K562 (cell line): Measurements from ENCODE around the gene NOTCH3. TPM values are rescaled to one million over a fixed set of nuclear protein-coding genes. Genes with fewer than 3 reads are reported as not detected.
A peak's percentile ranks its signal among the peaks of the same experiment; 100 is the strongest.

Experiments used
- CLOCK ChIP-seq: fragments of 250-450 bp; sonication (Bioruptor Pico); IDR thresholded peaks from 2 replicates; pipeline ENCODE4 v1.4.0; 2020; ENCODE audit warnings: mild to moderate bottlenecking, moderate library complexity, borderline replicate concordance
- CTCFL ChIP-seq: IDR thresholded peaks from 2 replicates; pipeline ENCODE4 v1.6.1; 2011; ENCODE audit warnings: borderline replicate concordance, low read depth, mild to moderate bottlenecking, moderate library complexity, low read length; ENCODE audit not compliant: insufficient read depth, poor library complexity, severe bottlenecking
- ETS1 ChIP-seq: conservative IDR thresholded peaks from 2 replicates; pipeline ENCODE4 v1.6.1; 2011; ENCODE audit warnings: low read depth, mild to moderate bottlenecking, low read length; ENCODE audit not compliant: control insufficient read depth
- FOXJ2 ChIP-seq: fragments of 200-800 bp; sonication (Bioruptor generic); IDR thresholded peaks from 2 replicates; pipeline ENCODE4 v1.6.1; 2016; ENCODE audit warnings: missing genetic modification characterization, missing compliant biosample characterization
- HDAC1 ChIP-seq, 2 experiments: fragments of 450-650 bp; IDR thresholded peaks; 2 replicates each; pipeline ENCODE4 v1.6.1; 2016 to 2017; ENCODE audit warnings: inconsistent platforms in 1 of 2, mild to moderate bottlenecking in 1 of 2, moderate library complexity in 1 of 2
- MAX ChIP-seq: sonication (generic); formaldehyde crosslinking; IDR thresholded peaks from 2 replicates; pipeline ENCODE4 v1.9.0; 2022; ENCODE audit warnings: mild to moderate bottlenecking, missing genetic modification reagents
- MBD1 ChIP-seq: fragments of 250-450 bp; sonication (Bioruptor Pico); IDR thresholded peaks from 2 replicates; pipeline ENCODE4 v1.8.0; 2022; ENCODE audit warnings: inconsistent platforms
- MLLT1 ChIP-seq, 2 experiments: fragments of 450-650 bp; IDR thresholded peaks; 2 replicates each; pipeline ENCODE4 v1.6.1; 2016
- RAD51 ChIP-seq: fragments of 450-650 bp; IDR thresholded peaks from 2 replicates; pipeline ENCODE4 v1.7.1; 2016; ENCODE audit warnings: low read depth, mild to moderate bottlenecking, borderline replicate concordance
- ZNF134 ChIP-seq: fragments of 250-450 bp; sonication (Bioruptor Pico); conservative IDR thresholded peaks from 2 replicates; pipeline ENCODE4 v1.4.0; 2020
- polyA plus RNA-seq, 8 experiments: library from polyadenylated mRNA; depleted of rRNA in 4 of 8; stranded (reverse) in 5 of 8; unstranded in 3 of 8; fragments of >200 nt; fragmentation: Nextera tagmentation in 2 of 8; fragmentation: Illumina TruSeq in 1 of 8; extraction: Ambion mirVana in 2 of 8; extraction: Trizol in 1 of 8; gene quantifications; 2 replicates each; pipeline versions ENCODE4 v1.2.1 to v1.2.3, GENCODE V29; 2011 to 2014; ENCODE audit warnings: inconsistent platforms in 1 of 8, missing spikeins in 1 of 8
- total RNA-seq, 7 experiments: library from RNA; depleted of rRNA in 6 of 7; stranded (reverse); fragments of >200 nt in 6 of 7; fragmentation: Illumina TruSeq in 2 of 7; extraction: Trizol in 2 of 7; gene quantifications; 2 replicates each; pipeline versions ENCODE4 v1.2.1 to v1.2.3, GENCODE V29; 2011 to 2021; ENCODE audit warnings: low replicate concordance in 1 of 7

NOTCH3 gene
- total and polyA plus RNA-seq, 9 of the 15 experiments (the other 6 are each of a cell fraction or from before 2014, with no cell fraction given) = under 0.01 to 1.2 (median 0.16) TPM

- TF ChIP-seq MBD1 (CRISPR knock-in tag) = no peak
- peak in 1 of 2 experiments; percentile 81; a peak in 2 of 4 replicates for TF ChIP-seq HDAC1 (IDR thresholded peaks at IDR 0.05)
- TF ChIP-seq ETS1 = peak; percentile 29; the same call in 1 of the 2 replicates
- TF ChIP-seq CLOCK = no peak
- no peak for TF ChIP-seq ZNF134 (CRISPR knock-in tag)
- no peak for TF ChIP-seq FOXJ2
- TF ChIP-seq CTCFL = no peak
- TF ChIP-seq MLLT1 (IDR thresholded peaks at IDR 0.05) = no peak
- no peak for TF ChIP-seq RAD51
- peak; percentile 51 for TF ChIP-seq MAX (CRISPR knock-in tag)
Measured at GRCh38 chr19:15180451-15181390, 20.1 kb downstream of the NOTCH3 start (continued).
